ENCODE data around the gene HSPA12B.

HSPA12B gene

GRCh38 chr20:3766422-3767109, 34.1 kb downstream of the HSPA12B start:
- DNase-seq (ENCODE audit: low spot score in 2 of 2): no peak
- peaks cover under 1% of the 10 kb centered on the region for H3K27me3 Mint-ChIP-seq
- no peaks in the 10 kb centered on the region for H3K9me3 Mint-ChIP-seq
- peaks cover 18% of the 10 kb centered on the region for H3K4me1 Mint-ChIP-seq
- H3K27ac Mint-ChIP-seq: peak overlapping the region; percentile 62
- no peak for ATAC-seq (ENCODE audit: low read depth)
- peak overlapping the region; percentile 90 for H3K4me3 Mint-ChIP-seq
- H3K36me3 Mint-ChIP-seq: peaks cover 2% of the 10 kb centered on the region

DNA sequence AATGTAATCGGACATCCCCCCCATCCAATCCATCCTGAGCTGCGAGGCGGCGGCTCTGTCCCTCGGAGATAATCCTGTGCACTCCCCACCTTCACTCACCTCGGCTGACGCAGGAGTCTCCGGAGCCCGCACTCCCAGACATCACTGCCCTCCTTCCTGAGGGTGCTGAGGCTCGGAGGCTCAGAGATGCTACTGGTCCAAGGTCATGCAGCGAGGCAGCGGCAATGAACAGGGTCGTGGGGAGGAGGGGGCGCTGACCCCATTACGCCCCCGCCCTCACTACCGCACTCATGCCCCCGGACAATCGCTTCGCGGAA, 34.6 kb downstream of the HSPA12B start:
- Mint-ChIP-seq H3K4me1 (peaks cover 18% of the 10 kb centered on the region), H3K27me3 (peaks cover 2% of the 10 kb centered on the region), H3K9me3 (no peaks in the 10 kb centered on the region), H3K4me3 (peak overlapping the region; percentile 90), H3K27ac (peak overlapping the region; percentile 62), H3K36me3 (no peaks in the 10 kb centered on the region)
- no peak for DNase-seq (ENCODE audit: low spot score in 2 of 2)
- ATAC-seq (ENCODE audit: low read depth): no peak

DNA sequence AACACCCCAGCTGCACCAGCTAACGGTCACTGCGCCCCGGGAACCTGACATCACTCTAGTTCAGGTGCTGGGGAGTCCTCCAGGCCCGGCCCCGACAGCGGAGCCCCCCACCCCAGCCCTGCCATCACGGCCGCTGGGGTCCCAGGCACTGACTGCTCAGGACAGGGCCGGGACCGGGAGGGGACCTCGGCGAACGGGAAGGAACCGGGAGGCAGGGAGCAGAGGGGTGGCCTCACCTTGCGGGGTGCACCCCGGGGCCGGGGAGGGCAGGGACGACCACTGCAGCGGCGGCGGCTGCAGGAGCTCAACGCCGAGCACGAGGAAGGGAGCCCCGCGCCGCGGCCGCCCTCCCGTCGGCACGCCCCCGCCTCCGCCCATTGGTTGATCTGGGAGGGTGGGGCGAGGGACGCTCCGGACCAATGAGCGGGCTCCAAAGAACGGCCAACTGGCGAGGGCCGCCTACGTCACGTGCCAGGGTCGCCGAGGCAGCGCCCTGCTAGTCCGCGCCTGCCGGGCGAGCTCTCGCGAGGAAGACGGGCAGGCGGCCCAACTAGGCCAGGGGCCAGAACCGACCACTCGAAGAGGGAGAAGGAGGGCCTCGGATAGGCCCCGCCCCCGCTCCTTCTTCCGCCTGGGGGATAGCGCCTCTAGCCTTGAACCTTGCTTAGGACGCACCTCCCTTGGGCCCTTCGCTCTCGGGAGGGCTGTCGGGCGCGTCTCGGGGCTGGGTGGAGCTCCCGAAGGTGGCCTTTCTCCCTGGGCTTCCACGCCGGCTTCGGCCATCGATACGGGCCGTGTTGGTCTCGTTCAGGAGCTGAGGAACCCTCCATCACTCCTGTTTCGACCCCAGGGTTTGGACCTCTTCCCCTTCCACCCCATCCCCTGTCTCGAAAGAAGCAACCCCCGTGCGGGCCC, 35.2 kb downstream of the HSPA12B start, which contains the start of gene ADISSP:
Gene ADISSP, minus strand, starts transcription at position 327 of the 915 bp plus-strand sequence. CDS start 7,653 bp downstream, outside the sequence.
- ATAC-seq (ENCODE audit: low read depth): peak; percentile 86
- Mint-ChIP-seq H3K27me3 (peaks cover 2% of the 10 kb centered on the region), H3K4me3 (peak within 1 kb of the TSS; percentile 90), H3K9me3 (no peaks in the 10 kb centered on the region), H3K27ac (peak within 1 kb of the TSS; percentile 89), H3K4me1 (peaks cover 18% of the 10 kb centered on the region), H3K36me3 (no peaks in the 10 kb centered on the region)
- peak; percentile 92 to 96 for DNase-seq (ENCODE audit: low spot score in 2 of 2)

GRCh38 chr20:3768342-3769130, 36.1 kb downstream of the HSPA12B start:
- H3K27ac Mint-ChIP-seq: peak overlapping the region; percentile 89
- peak overlapping the region; percentile 90 for H3K4me3 Mint-ChIP-seq

GRCh38 chr20:3771552-3772058, 39.1 kb downstream of the HSPA12B start:
- peaks cover 2% of the 10 kb centered on the region for H3K27me3 Mint-ChIP-seq
- H3K4me1 Mint-ChIP-seq: peaks cover 8% of the 10 kb centered on the region
- ATAC-seq (ENCODE audit: low read depth) (no peak), DNase-seq (ENCODE audit: low spot score in 2 of 2) (no peak)
- no peaks in the 10 kb centered on the region for H3K9me3 Mint-ChIP-seq
- H3K36me3 Mint-ChIP-seq: no peaks in the 10 kb centered on the region
- no peak overlapping the region for H3K27ac Mint-ChIP-seq
- no peak overlapping the region for H3K4me3 Mint-ChIP-seq

More at GRCh38 chr20:3768342-3769130, 36.1 kb downstream of the HSPA12B start:
- peaks cover 2% of the 10 kb centered on the region for H3K27me3 Mint-ChIP-seq
- no peaks in the 10 kb centered on the region for H3K9me3 Mint-ChIP-seq
- ATAC-seq (ENCODE audit: low read depth) (peak; percentile 57), DNase-seq (ENCODE audit: low spot score in 2 of 2) (peak; percentile 74 to 77)
- no peaks in the 10 kb centered on the region for H3K36me3 Mint-ChIP-seq
- H3K4me1 Mint-ChIP-seq: peaks cover 18% of the 10 kb centered on the region

DNA sequence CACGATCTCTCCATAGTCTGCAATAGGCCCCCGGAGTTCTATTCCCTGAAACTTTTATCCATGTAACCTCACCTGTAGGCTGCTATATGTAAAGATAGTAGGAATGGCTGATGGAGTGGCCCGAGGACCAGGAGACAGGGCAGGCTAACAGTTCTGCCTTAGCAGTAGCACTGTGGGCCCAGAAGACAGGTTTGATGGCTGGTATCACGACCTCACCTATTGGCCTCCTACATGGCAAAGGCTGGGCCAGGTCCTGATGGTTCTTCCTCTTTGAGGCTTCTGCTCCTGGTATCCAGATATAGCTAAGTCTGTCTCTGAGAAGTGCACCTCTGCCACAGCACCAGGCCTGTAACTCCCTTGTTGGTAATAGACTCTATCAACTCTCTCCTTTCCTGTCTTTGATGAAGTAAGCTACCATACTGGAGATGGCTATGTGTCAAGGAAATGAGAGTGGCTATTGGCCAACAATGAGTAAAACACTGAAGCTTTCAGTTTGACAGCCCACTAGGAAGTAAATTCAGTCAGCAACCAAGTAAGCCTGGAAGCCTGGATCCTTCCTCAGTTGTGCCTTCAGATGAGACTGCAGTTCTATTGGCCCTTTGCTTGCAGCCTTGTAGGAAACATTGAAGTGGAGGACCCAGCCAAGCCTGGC, 43.1 kb downstream of the HSPA12B start:
- Mint-ChIP-seq H3K27ac (no peak overlapping the region), H3K27me3 (peaks cover 10% of the 10 kb centered on the region), H3K4me1 (peaks cover 18% of the 10 kb centered on the region), H3K9me3 (no peaks in the 10 kb centered on the region), H3K36me3 (no peaks in the 10 kb centered on the region), H3K4me3 (no peak overlapping the region)
- ATAC-seq (ENCODE audit: low read depth) (no peak), DNase-seq (ENCODE audit: low spot score in 2 of 2) (no peak)

- Mint-ChIP-seq H3K27me3 (peaks cover 8% of the 10 kb centered on the region), H3K4me3 (peak overlapping the region; percentile 91), H3K4me1 (peaks cover 30% of the 10 kb centered on the region), H3K36me3 (no peaks in the 10 kb centered on the region), H3K9me3 (no peaks in the 10 kb centered on the region), H3K27ac (no peak overlapping the region)
- peak; percentile 53 for ATAC-seq (ENCODE audit: low read depth)
- DNase-seq (ENCODE audit: low spot score in 2 of 2): no peak
Observed at GRCh38 chr20:3777381-3777715, 44.9 kb downstream of the HSPA12B start.

DNA sequence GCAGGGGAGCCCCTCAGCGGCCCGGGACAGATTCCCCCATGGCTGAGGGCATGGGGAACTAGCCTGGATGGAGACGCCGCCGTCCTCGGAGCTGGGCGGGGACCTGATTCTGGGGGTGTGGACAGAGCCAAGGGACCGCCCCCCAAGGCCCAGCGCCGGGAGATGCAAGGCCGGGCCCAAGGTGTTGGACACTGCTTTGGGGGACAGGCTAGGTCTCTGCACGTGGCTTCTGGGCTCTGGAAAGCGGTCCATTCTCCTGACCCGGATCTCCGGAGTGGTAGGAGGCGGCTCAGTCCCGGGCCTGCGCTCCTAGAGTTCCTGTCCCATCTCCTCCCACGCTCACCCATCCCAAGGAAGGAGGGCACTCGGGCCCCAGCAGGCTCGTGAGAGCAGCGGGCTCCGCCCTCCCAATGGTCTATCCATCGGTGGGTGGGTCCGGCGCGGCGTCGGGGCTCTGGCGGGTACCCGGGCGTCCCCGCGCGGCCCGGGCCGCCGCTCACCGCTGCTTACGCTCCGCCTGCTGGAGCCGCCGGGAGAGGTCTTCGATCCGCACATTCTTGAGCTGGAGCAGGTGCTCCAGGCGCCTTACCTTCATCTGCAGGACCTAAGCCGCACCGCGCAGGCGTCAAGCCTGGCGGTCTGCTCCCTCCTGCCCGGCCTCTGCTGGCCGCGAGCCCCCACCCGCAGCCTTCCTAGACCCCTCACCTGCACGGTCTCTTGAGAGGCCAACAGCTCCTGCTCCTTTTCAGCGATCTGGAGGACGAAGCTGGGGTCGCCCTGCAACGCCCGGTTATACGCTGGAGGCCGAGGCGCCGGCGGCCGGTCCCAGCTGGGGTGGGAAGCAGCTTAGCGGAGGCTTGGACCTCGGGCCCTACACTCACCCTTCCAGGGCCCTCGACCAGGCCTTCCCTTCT, 45.5 kb downstream of the HSPA12B start:
- peaks cover 8% of the 10 kb centered on the region for H3K27me3 Mint-ChIP-seq
- H3K4me1 Mint-ChIP-seq: peaks cover 30% of the 10 kb centered on the region
- H3K4me3 Mint-ChIP-seq: peak overlapping the region; percentile 91
- ATAC-seq (ENCODE audit: low read depth): peak; percentile 62
- H3K36me3 Mint-ChIP-seq: no peaks in the 10 kb centered on the region
- no peak for DNase-seq (ENCODE audit: low spot score in 2 of 2)
- H3K27ac Mint-ChIP-seq: no peak overlapping the region
- H3K9me3 Mint-ChIP-seq: no peaks in the 10 kb centered on the region

GRCh38 chr20:3778976-3779375, 46.5 kb downstream of the HSPA12B start:
- peak overlapping the region; percentile 91 for H3K4me3 Mint-ChIP-seq
- H3K4me1 Mint-ChIP-seq: peaks cover 34% of the 10 kb centered on the region

GRCh38 chr20:3781153-3781910, 48.8 kb downstream of the HSPA12B start, which contains the start of gene SPEF1:
TSS of gene SPEF1 (minus strand) at chr20:3781448. CDS start at chr20:3781287, 161 bp downstream.
- ATAC-seq (ENCODE audit: low read depth) (peak; percentile 71), DNase-seq (ENCODE audit: low spot score in 2 of 2) (peak in 1 of 2 donors; percentile 41)
- Mint-ChIP-seq H3K36me3 (peaks cover 4% of the 10 kb centered on the region), H3K27ac (peak within 1 kb of the TSS; percentile 78), H3K4me1 (peaks cover 43% of the 10 kb centered on the region), H3K9me3 (no peaks in the 10 kb centered on the region), H3K27me3 (peaks cover 8% of the 10 kb centered on the region), H3K4me3 (peak within 1 kb of the TSS; percentile 83)

More at GRCh38 chr20:3778976-3779375, 46.5 kb downstream of the HSPA12B start:
- no peaks in the 10 kb centered on the region for H3K36me3 Mint-ChIP-seq
- H3K9me3 Mint-ChIP-seq: no peaks in the 10 kb centered on the region
- no peak for ATAC-seq (ENCODE audit: low read depth)
- no peak for DNase-seq (ENCODE audit: low spot score in 2 of 2)
- H3K27me3 Mint-ChIP-seq: peaks cover 8% of the 10 kb centered on the region
- no peak overlapping the region for H3K27ac Mint-ChIP-seq

DNA sequence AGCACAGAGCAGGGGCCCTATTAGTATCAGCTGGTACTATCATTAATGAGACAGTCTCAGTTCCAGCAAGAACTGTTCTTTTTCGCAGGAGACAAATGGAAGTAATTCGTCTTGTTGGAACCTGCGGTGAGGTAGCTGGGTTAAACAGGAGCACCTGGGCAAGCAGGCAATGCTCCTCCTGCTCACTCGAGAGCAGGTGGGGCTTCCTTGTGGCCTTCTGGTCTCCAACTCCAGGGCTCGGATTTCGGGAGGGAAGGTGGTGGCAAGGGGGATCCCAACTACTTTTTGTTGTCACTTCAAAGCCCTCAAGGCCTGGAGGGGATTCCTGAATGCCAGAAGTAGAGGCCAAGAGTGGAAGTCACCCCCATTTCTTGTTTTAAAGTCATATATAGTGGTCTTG, 50.1 kb downstream of the HSPA12B start:
- Mint-ChIP-seq H3K4me3 (no peak overlapping the region), H3K36me3 (peaks cover 4% of the 10 kb centered on the region), H3K4me1 (peaks cover 37% of the 10 kb centered on the region), H3K9me3 (no peaks in the 10 kb centered on the region), H3K27ac (no peak overlapping the region), H3K27me3 (peaks cover 8% of the 10 kb centered on the region)
- DNase-seq (ENCODE audit: low spot score in 2 of 2): no peak
- ATAC-seq (ENCODE audit: low read depth): no peak

GRCh38 chr20:3783068-3783489, 50.6 kb downstream of the HSPA12B start:
- no peak for ATAC-seq (ENCODE audit: low read depth)
- peaks cover 38% of the 10 kb centered on the region for H3K4me1 Mint-ChIP-seq
- H3K9me3 Mint-ChIP-seq: no peaks in the 10 kb centered on the region
- H3K36me3 Mint-ChIP-seq: peaks cover 4% of the 10 kb centered on the region
- H3K4me3 Mint-ChIP-seq: no peak overlapping the region
- DNase-seq (ENCODE audit: low spot score in 2 of 2): no peak
- H3K27me3 Mint-ChIP-seq: peaks cover 8% of the 10 kb centered on the region
- no peak overlapping the region for H3K27ac Mint-ChIP-seq

All from memory B cell (primary cell).